GDM1 (cell line): ENCODE measurements around the gene INSM1.
A peak's percentile ranks its signal among the peaks of the same experiment; 100 is the strongest.
"Not testable (repeated sequence)": the region's sequence is repeated elsewhere in the genome, so short reads cannot be mapped to it uniquely, and the experiment has no call there.

Experiments
- DNase-seq: peaks from one replicate; lab custom pipeline; 2025; lab: John Stamatoyannopoulos, UW

Gene INSM1

GRCh38 chr20:20367575-20368417 lies at the start of gene INSM1:
TSS of gene INSM1 (plus strand) at chr20:20368104. CDS start at chr20:20368268, 164 bp downstream.
- DNase-seq = no peak

- DNase-seq = no peak
Observed at GRCh38 chr20:20318365-20319161, 49.3 kb upstream of the INSM1 start.

GRCh38 chr20:20321134-20321533 lies 46.8 kb upstream of the INSM1 start:
- DNase-seq = no peak

- DNase-seq = no peak
Observed at GRCh38 chr20:20321917-20322316, 46.0 kb upstream of the INSM1 start.

- DNase-seq = no peak
Observed at GRCh38 chr20:20322912-20323311, 45.0 kb upstream of the INSM1 start.

GRCh38 chr20:20327746-20328145 lies 40.2 kb upstream of the INSM1 start:
- no peak for DNase-seq

GRCh38 chr20:20329564-20329963 lies 38.3 kb upstream of the INSM1 start:
- DNase-seq = no peak

- DNase-seq = no peak
Observed at GRCh38 chr20:20331156-20331555, 36.7 kb upstream of the INSM1 start.

- DNase-seq = no peak
Observed at GRCh38 chr20:20331817-20332216, 36.1 kb upstream of the INSM1 start.

- no peak for DNase-seq
Observed at GRCh38 chr20:20333866-20334265, 34.0 kb upstream of the INSM1 start.

GRCh38 chr20:20334489-20334888 lies 33.4 kb upstream of the INSM1 start:
- no peak for DNase-seq

- no peak for DNase-seq
Observed at GRCh38 chr20:20338133-20338730, 29.7 kb upstream of the INSM1 start.

GRCh38 chr20:20340443-20340842 lies 27.5 kb upstream of the INSM1 start:
- DNase-seq = no peak

- no peak for DNase-seq
Observed at GRCh38 chr20:20341371-20341770, 26.5 kb upstream of the INSM1 start.

GRCh38 chr20:20342066-20342465 lies 25.8 kb upstream of the INSM1 start:
- no peak for DNase-seq

- no peak for DNase-seq
Observed at GRCh38 chr20:20343932-20344331, 24.0 kb upstream of the INSM1 start.

- no peak for DNase-seq
Observed at GRCh38 chr20:20344476-20344875, 23.4 kb upstream of the INSM1 start.

GRCh38 chr20:20353576-20353975 lies 14.3 kb upstream of the INSM1 start:
- DNase-seq = no peak

- DNase-seq = not testable (repeated sequence)
Observed at GRCh38 chr20:20355503-20355902, 12.4 kb upstream of the INSM1 start.

GRCh38 chr20:20358801-20359200 lies 9.1 kb upstream of the INSM1 start:
- DNase-seq = no peak

- DNase-seq = no peak
Observed at GRCh38 chr20:20359628-20360027, 8.3 kb upstream of the INSM1 start.

GRCh38 chr20:20360464-20360863 lies 7.4 kb upstream of the INSM1 start:
- peak; percentile 17 for DNase-seq
